A549 (cell line): ENCODE measurements around the gene PTPN12. TPM values are rescaled to one million over a fixed set of nuclear protein-coding genes. Genes with fewer than 3 reads are reported as not detected.
"Not testable (repeated sequence)": the region's sequence is repeated elsewhere in the genome, so short reads cannot be mapped to it uniquely, and the experiment has no call there.

Source experiments
- ATAC-seq, 2 experiments: fragments of 200-7000 bp in 1 of 2; fragments of >200 bp in 1 of 2; cut with Nextera tagmentation in 1 of 2; cut with Tn5 transposase in 1 of 2; 3 replicates each; pipeline versions ENCODE4 v1.8.0 to v1.9.1; 2018 to 2020; ENCODE audit warnings: mild to moderate bottlenecking in 1 of 2, moderate library complexity in 1 of 2
- CTCF ChIA-PET: fragments of 300-600 bp; sonication (Branson Sonifier 250); formaldehyde crosslinking; extraction: SDS; loops from one replicate; lab custom pipeline; 2021; ENCODE audit warnings: antibody characterized with exemption, inconsistent platforms; lab: Yijun Ruan, JAX
- POLR2A ChIA-PET: fragments of 350-600 bp; formaldehyde crosslinking; extraction: SDS; loops from one replicate; lab custom pipeline; 2021; ENCODE audit warnings: antibody characterized with exemption, inconsistent platforms; lab: Yijun Ruan, JAX
- DNase-seq, 2 experiments: peaks; one replicate each; pipeline versions ENCODE4 v3.0.0 to v3.0.0-alpha.2; 2011 to 2016; ENCODE audit warnings: low read depth in 1 of 2, low spot score in 1 of 2
- FAIRE-seq: peaks from 2 replicates; lab custom pipeline; 2011; peaks lifted over from hg19 to GRCh38; lab: Jason Lieb, UNC
- H3K27ac ChIP-seq, 2 experiments: fragments of >200 bp; sonication (Bioruptor Twin); formaldehyde crosslinking; 3 replicates each; pipeline ENCODE4 v1.5.1; 2016 to 2017
- H3K4me1 ChIP-seq: fragments of >200 bp; sonication (Bioruptor Twin); formaldehyde crosslinking; 3 replicates; pipeline ENCODE4 v1.6.1; 2016
- H3K4me2 ChIP-seq: fragments of >200 bp; sonication (Bioruptor Twin); formaldehyde crosslinking; 3 replicates; pipeline ENCODE4 v1.6.1; 2016
- H3K4me3 ChIP-seq: fragments of >200 bp; sonication (Bioruptor Twin); formaldehyde crosslinking; 3 replicates; pipeline ENCODE4 v1.5.1; 2016
- H3K9me3 ChIP-seq: fragments of >200 bp; sonication (Bioruptor Twin); formaldehyde crosslinking; 3 replicates; pipeline ENCODE4 v1.6.1; 2016
- CBX8 ChIP-seq: fragments of 200-600 bp; sonication (generic); IDR thresholded peaks from 2 replicates; pipeline ENCODE4 v1.6.1; 2016
- CEBPB ChIP-seq, 2 experiments: fragments of >200 bp in 1 of 2; sonication (Bioruptor Twin) in 1 of 2; formaldehyde crosslinking in 1 of 2; IDR thresholded peaks; 2 replicates each; pipeline ENCODE4 v1.6.1; 2012 to 2016
- CHD2 ChIP-seq: fragments of 150-350 bp; IDR thresholded peaks from 2 replicates; pipeline ENCODE4 v1.6.1; 2014; ENCODE audit warnings: low read length; ENCODE audit not compliant: partially characterized antibody
- CHD4 ChIP-seq: fragments of 200-600 bp; sonication (generic); IDR thresholded peaks from 2 replicates; pipeline ENCODE4 v1.6.1; 2016; ENCODE audit warnings: antibody characterized with exemption, mild to moderate bottlenecking, borderline replicate concordance
- ESRRA ChIP-seq: fragments of 150-350 bp; IDR thresholded peaks from 2 replicates; pipeline ENCODE4 v1.6.1; 2014; ENCODE audit warnings: mild to moderate bottlenecking, low read length, borderline replicate concordance
- FOSB ChIP-seq: fragments of 250-450 bp; sonication (Bioruptor Pico); IDR thresholded peaks from 2 replicates; pipeline ENCODE4 v1.5.0; 2020; ENCODE audit warnings: mild to moderate bottlenecking, moderate library complexity
- FOSL2 ChIP-seq, 2 experiments: fragments of 450-650 bp in 1 of 2; fragments of >200 bp in 1 of 2; sonication (Bioruptor Twin) in 1 of 2; formaldehyde crosslinking; IDR thresholded peaks; 2 replicates each; pipeline versions ENCODE4 v1.5.0 to v1.6.1; 2016 to 2020; ENCODE audit warnings: mild to moderate bottlenecking in 1 of 2, moderate library complexity in 1 of 2
- GATA3 ChIP-seq: IDR thresholded peaks from 2 replicates; pipeline ENCODE4 v1.6.1; 2012; ENCODE audit warnings: borderline replicate concordance
- HEYL ChIP-seq: fragments of 250-450 bp; sonication (Bioruptor Pico); IDR thresholded peaks from 2 replicates; pipeline ENCODE4 v1.8.0; 2021; ENCODE audit warnings: mild to moderate bottlenecking, moderate library complexity
- HMGXB4 ChIP-seq: fragments of 250-450 bp; sonication (Bioruptor Pico); IDR thresholded peaks from 2 replicates; pipeline ENCODE4 v1.5.0; 2021; ENCODE audit warnings: mild to moderate bottlenecking, moderate library complexity, borderline replicate concordance
- HOXB13 ChIP-seq: fragments of 250-450 bp; sonication (Bioruptor Pico); IDR thresholded peaks from 2 replicates; pipeline ENCODE4 v1.5.0; 2020; ENCODE audit warnings: low read depth, mild to moderate bottlenecking, moderate library complexity
- HOXB5 ChIP-seq: fragments of 250-450 bp; sonication (Bioruptor Pico); IDR thresholded peaks from 2 replicates; pipeline ENCODE4 v1.5.0; 2020; ENCODE audit warnings: mild to moderate bottlenecking, moderate library complexity
- JUNB ChIP-seq: fragments of >200 bp; sonication (Bioruptor Twin); formaldehyde crosslinking; IDR thresholded peaks from 2 replicates; pipeline ENCODE4 v1.6.1; 2016
- KDM1A ChIP-seq: fragments of 200-600 bp; sonication (generic); IDR thresholded peaks from 2 replicates; pipeline ENCODE4 v1.6.1; 2016; ENCODE audit warnings: low read depth, mild to moderate bottlenecking
- KDM5A ChIP-seq: fragments of 200-600 bp; sonication (generic); IDR thresholded peaks from 2 replicates; pipeline ENCODE4 v1.6.1; 2016; ENCODE audit warnings: antibody characterized with exemption, mild to moderate bottlenecking
- MAFK ChIP-seq: fragments of 450-650 bp; IDR thresholded peaks from 2 replicates; pipeline ENCODE4 v1.6.1; 2014; ENCODE audit not compliant: partially characterized antibody
- MAZ ChIP-seq: fragments of 150-350 bp; IDR thresholded peaks from 2 replicates; pipeline ENCODE4 v1.6.1; 2014; ENCODE audit warnings: antibody characterized with exemption, low read depth, low read length, borderline replicate concordance
- NFE2L2 ChIP-seq: fragments of 150-350 bp; conservative IDR thresholded peaks from 2 replicates; pipeline ENCODE4 v1.6.1; 2014; ENCODE audit warnings: low read length
- NPAS2 ChIP-seq: fragments of 250-450 bp; sonication (Bioruptor Pico); IDR thresholded peaks from 2 replicates; pipeline ENCODE4 v1.8.0; 2022; ENCODE audit warnings: mild to moderate bottlenecking, moderate library complexity, borderline replicate concordance
- POLR2A ChIP-seq: IDR thresholded peaks from 2 replicates; pipeline ENCODE4 v1.6.1; 2012; ENCODE audit warnings: mild to moderate bottlenecking, low read length
- POLR2AphosphoS2 ChIP-seq: conservative IDR thresholded peaks from 2 replicates; pipeline ENCODE4 v1.6.1; 2012; ENCODE audit warnings: low read length, improper control_type of control experiment, inconsistent platforms
- RAD21 ChIP-seq, 2 experiments: fragments of >200 bp in 1 of 2; sonication (Bioruptor Twin) in 1 of 2; formaldehyde crosslinking in 1 of 2; IDR thresholded peaks in 1 of 2; conservative IDR thresholded peaks in 1 of 2; 2 replicates in 1 of 2; 3 replicates in 1 of 2; pipeline ENCODE4 v1.6.1; 2012 to 2018; ENCODE audit warnings: inconsistent platforms in 1 of 2
- RNF2 ChIP-seq: fragments of 200-600 bp; sonication (generic); IDR thresholded peaks from 2 replicates; pipeline ENCODE4 v1.6.1; 2016; ENCODE audit warnings: low read depth, mild to moderate bottlenecking, antibody characterized with exemption, moderate library complexity, borderline replicate concordance
- TFCP2L1 ChIP-seq: fragments of 250-450 bp; sonication (Bioruptor Pico); IDR thresholded peaks from 2 replicates; pipeline ENCODE4 v1.5.0; 2021; ENCODE audit warnings: mild to moderate bottlenecking
- TP53 ChIP-seq: fragments of 250-450 bp; sonication (Bioruptor Pico); IDR thresholded peaks from 2 replicates; pipeline ENCODE4 v1.5.0; 2021; ENCODE audit warnings: mild to moderate bottlenecking, moderate library complexity
- WGBS: methylation state at CpG from one replicate; pipeline ENCODE4 v1.1.6; 2017; ENCODE audit errors: missing lambda C conversion rate; 5-methylcytosine and 5-hydroxymethylcytosine counted together
- polyA plus RNA-seq, 4 experiments: library from polyadenylated mRNA; depleted of rRNA in 3 of 4; stranded (reverse); fragments of >200 nt; fragmentation: RNase III in 1 of 4; extraction: RNeasy Plus Mini Kit Qiagen cat#74134 plus additional on column Dnase treatment in 1 of 4; gene quantifications; 2 replicates in 3 of 4; 3 replicates in 1 of 4; pipeline ENCODE4 v1.2.3, GENCODE V29; 2011 to 2017
- TF ChIP-seq, protein P1 (sequence below): fragments of 200-600 bp; sonication (generic); IDR thresholded peaks from 2 replicates; pipeline ENCODE4 v1.6.1; 2016; ENCODE audit warnings: antibody characterized with exemption, mild to moderate bottlenecking, moderate library complexity
- TF ChIP-seq, protein P2 (sequence below): fragments of >200 bp; sonication (Bioruptor Twin); formaldehyde crosslinking; IDR thresholded peaks from 3 replicates; pipeline ENCODE4 v1.6.1; 2016

PTPN12 gene
- polyA plus RNA-seq, 2 of the 4 experiments (the other 2 are of a cell fraction): 76.3 to 105 TPM

DNA sequence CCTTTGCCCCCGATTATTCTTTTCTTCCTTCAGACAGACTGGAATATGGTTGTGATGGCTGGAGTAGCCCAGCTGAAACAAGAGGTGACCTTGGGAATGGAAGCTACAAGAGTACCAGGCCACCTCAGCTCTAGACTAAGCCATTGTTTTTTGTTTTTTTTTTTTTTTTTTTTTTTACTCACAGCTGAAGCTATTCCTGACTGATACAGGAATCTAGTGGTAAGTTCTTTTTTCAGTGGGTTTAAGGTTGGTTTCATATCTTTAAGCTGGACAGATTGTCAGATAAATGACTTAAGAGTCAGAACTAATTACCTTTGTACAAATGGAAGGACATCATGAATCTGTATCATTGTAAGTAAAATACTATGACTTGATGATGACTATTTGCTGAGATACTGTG, 30.2 kb upstream of the PTPN12 start:
- no peak for ATAC-seq
- WGBS: 100% methylated on average over 1 of the region's 1 CpG
- FAIRE-seq: no peak
- H3K4me2 ChIP-seq: no peak overlapping the region
- H3K4me3 ChIP-seq: no peak overlapping the region
- no peaks in the 10 kb centered on the region for H3K4me1 ChIP-seq
- no peak for DNase-seq
- ChIA-PET POLR2A (interaction anchor here (0.5 kb wide), 1 partner anchor 29 kb away, joined by 4 read pairs; no protein-coding TSS in a partner anchor), CTCF (interaction anchor here (1.0 kb wide), 1 partner anchor 29 kb away, joined by 3 read pairs; no protein-coding TSS in a partner anchor)
- H3K27ac ChIP-seq: no peak overlapping the region
- H3K9me3 ChIP-seq: 0 out of 3 replicates have a peak, but pooled peaks cover 3% of the 10 kb centered on the region
- TF ChIP-seq, protein P1, sequence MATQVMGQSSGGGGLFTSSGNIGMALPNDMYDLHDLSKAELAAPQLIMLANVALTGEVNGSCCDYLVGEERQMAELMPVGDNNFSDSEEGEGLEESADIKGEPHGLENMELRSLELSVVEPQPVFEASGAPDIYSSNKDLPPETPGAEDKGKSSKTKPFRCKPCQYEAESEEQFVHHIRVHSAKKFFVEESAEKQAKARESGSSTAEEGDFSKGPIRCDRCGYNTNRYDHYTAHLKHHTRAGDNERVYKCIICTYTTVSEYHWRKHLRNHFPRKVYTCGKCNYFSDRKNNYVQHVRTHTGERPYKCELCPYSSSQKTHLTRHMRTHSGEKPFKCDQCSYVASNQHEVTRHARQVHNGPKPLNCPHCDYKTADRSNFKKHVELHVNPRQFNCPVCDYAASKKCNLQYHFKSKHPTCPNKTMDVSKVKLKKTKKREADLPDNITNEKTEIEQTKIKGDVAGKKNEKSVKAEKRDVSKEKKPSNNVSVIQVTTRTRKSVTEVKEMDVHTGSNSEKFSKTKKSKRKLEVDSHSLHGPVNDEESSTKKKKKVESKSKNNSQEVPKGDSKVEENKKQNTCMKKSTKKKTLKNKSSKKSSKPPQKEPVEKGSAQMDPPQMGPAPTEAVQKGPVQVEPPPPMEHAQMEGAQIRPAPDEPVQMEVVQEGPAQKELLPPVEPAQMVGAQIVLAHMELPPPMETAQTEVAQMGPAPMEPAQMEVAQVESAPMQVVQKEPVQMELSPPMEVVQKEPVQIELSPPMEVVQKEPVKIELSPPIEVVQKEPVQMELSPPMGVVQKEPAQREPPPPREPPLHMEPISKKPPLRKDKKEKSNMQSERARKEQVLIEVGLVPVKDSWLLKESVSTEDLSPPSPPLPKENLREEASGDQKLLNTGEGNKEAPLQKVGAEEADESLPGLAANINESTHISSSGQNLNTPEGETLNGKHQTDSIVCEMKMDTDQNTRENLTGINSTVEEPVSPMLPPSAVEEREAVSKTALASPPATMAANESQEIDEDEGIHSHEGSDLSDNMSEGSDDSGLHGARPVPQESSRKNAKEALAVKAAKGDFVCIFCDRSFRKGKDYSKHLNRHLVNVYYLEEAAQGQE: no peak
- no peak for TF ChIP-seq ESRRA
- TF ChIP-seq FOSB: no peak
- no peak for TF ChIP-seq POLR2AphosphoS2
- no peak for TF ChIP-seq KDM5A
- no peak for TF ChIP-seq HEYL (CRISPR knock-in tag)
- no peak for TF ChIP-seq CBX8
- TF ChIP-seq RNF2: no peak
- no peak for TF ChIP-seq FOSL2 (IDR thresholded peaks at IDR 0.05)
- TF ChIP-seq FOSL2 (CRISPR knock-in tag; IDR thresholded peaks at IDR 0.05): no peak
- no peak for TF ChIP-seq HOXB5 (CRISPR knock-in tag)
- no peak for TF ChIP-seq HOXB13 (CRISPR knock-in tag)
- TF ChIP-seq TFCP2L1 (CRISPR knock-in tag): no peak
- TF ChIP-seq CHD2: no peak
- TF ChIP-seq CHD4: no peak

- ATAC-seq, H3K4me1 ChIP-seq, H3K4me2 ChIP-seq, DNase-seq, H3K27ac ChIP-seq, H3K9me3 ChIP-seq, H3K4me3 ChIP-seq, POLR2A ChIA-PET, FAIRE-seq: not testable (repeated sequence)
- CTCF ChIA-PET: interaction anchor here (1.1 to 1.3 kb wide), 2 partner anchors 10 to 109 kb away, joined by 3 to 4 read pairs; no protein-coding TSS in a partner anchor
- 65% methylated on average over 4 of the region's 5 CpGs for WGBS
These were observed 24.0 kb upstream of the PTPN12 start for GRCh38 chr7:77513002-77513670.

DNA sequence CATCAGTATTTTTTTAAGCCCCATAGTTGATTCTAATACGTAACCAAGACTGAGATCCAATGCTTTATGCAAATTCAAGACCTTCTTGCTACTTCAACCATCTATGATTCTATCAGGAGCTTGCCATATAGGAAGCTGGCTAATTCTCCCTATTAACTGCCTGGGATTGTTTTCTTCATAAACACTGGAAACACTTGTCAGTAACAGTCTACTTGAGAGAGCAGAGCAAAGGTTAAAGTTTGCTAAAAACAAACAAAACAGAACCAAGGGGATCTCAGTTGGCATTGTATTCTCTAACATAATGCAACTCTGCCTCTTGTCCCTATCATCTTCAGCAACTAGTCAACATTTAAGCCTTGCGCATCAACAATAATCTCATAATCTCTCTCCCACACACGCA, 21.0 kb upstream of the PTPN12 start:
- Histone ChIP-seq H3K27ac (no peak overlapping the region), H3K4me3 (no peak overlapping the region), H3K4me1 (peaks cover 6% of the 10 kb centered on the region; the same call in 1 of the 3 replicates), H3K4me2 (peak overlapping the region; percentile 34; the same call in 1 of the 3 replicates), H3K9me3 (no peaks in the 10 kb centered on the region)
- FAIRE-seq (no peak), DNase-seq (no peak), ATAC-seq (no peak)
- TF ChIP-seq NPAS2 (no peak), MAFK (no peak), CBX8 (no peak), HMGXB4 (no peak), FOSB (no peak), MAZ (no peak), JUNB (no peak), KDM1A (no peak), POLR2A (no peak), GATA3 (no peak), TP53 (CRISPR knock-in tag) (no peak), CEBPB (IDR thresholded peaks at IDR 0.05) (no peak), NFE2L2 (no peak), RAD21 (conservative IDR thresholded peaks at IDR 0.05 in 1 of 2, IDR thresholded peaks at IDR 0.05 in 1 of 2) (no peak)
- TF ChIP-seq, protein P2, sequence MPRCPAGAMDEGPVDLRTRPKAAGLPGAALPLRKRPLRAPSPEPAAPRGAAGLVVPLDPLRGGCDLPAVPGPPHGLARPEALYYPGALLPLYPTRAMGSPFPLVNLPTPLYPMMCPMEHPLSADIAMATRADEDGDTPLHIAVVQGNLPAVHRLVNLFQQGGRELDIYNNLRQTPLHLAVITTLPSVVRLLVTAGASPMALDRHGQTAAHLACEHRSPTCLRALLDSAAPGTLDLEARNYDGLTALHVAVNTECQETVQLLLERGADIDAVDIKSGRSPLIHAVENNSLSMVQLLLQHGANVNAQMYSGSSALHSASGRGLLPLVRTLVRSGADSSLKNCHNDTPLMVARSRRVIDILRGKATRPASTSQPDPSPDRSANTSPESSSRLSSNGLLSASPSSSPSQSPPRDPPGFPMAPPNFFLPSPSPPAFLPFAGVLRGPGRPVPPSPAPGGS: no peak
- ChIA-PET POLR2A (no interaction called here), CTCF (interaction anchor here (1.3 to 1.8 kb wide), 4 partner anchors 19 to 135 kb away, joined by 3 to 4 read pairs (median 3); no protein-coding TSS in a partner anchor)
- WGBS: 87% methylated on average over 3 of the region's 3 CpGs
